ENCODE measurements around the gene EXT2. TPM values are rescaled to one million over a fixed set of nuclear protein-coding genes. Genes with fewer than 3 reads are reported as not detected.

The EXT2 gene
- total RNA-seq, 2 experiments from 2014 or later: 22.4 to 24.0 TPM

GRCh38 chr11:44104481-44105294 is 9.2 kb downstream of the EXT2 start:
- Mint-ChIP-seq H3K27ac (no peak overlapping the region), H3K9me3 (no peaks in the 10 kb centered on the region), H3K36me3 (peaks cover 10% of the 10 kb centered on the region), H3K4me3 (no peak overlapping the region), H3K4me1 (peaks cover 32% of the 10 kb centered on the region), H3K27me3 (no peaks in the 10 kb centered on the region)
- DNase-seq: no peak

- H3K27me3 Mint-ChIP-seq: no peaks in the 10 kb centered on the region
- no peak overlapping the region for H3K27ac Mint-ChIP-seq
- no peaks in the 10 kb centered on the region for H3K9me3 Mint-ChIP-seq
- no peak for DNase-seq
- H3K36me3 Mint-ChIP-seq: peaks cover 11% of the 10 kb centered on the region
- H3K4me3 Mint-ChIP-seq: no peak overlapping the region
- H3K4me1 Mint-ChIP-seq: peaks cover 23% of the 10 kb centered on the region
Observed at GRCh38 chr11:44108260-44108659, 12.8 kb downstream of the EXT2 start.

- no peaks in the 10 kb centered on the region for H3K9me3 Mint-ChIP-seq
- H3K4me3 Mint-ChIP-seq: no peak overlapping the region
Observed at GRCh38 chr11:44110231-44110679, 14.8 kb downstream of the EXT2 start.

GRCh38 chr11:44112091-44112821 is 16.8 kb downstream of the EXT2 start:
- Mint-ChIP-seq H3K4me1 (peaks cover 12% of the 10 kb centered on the region), H3K4me3 (no peak overlapping the region), H3K9me3 (no peaks in the 10 kb centered on the region), H3K27ac (no peak overlapping the region), H3K36me3 (peaks cover 20% of the 10 kb centered on the region), H3K27me3 (no peaks in the 10 kb centered on the region)
- no peak for DNase-seq

More at GRCh38 chr11:44110231-44110679, 14.8 kb downstream of the EXT2 start:
- Mint-ChIP-seq H3K4me1 (peaks cover 14% of the 10 kb centered on the region), H3K27me3 (no peaks in the 10 kb centered on the region), H3K27ac (no peak overlapping the region), H3K36me3 (peaks cover 12% of the 10 kb centered on the region)
- DNase-seq: peak; percentile 57

- Mint-ChIP-seq H3K4me1 (peaks cover 12% of the 10 kb centered on the region), H3K36me3 (peaks cover 24% of the 10 kb centered on the region), H3K4me3 (no peak overlapping the region), H3K27ac (no peak overlapping the region), H3K9me3 (no peaks in the 10 kb centered on the region), H3K27me3 (no peaks in the 10 kb centered on the region)
- DNase-seq: no peak
Observed at GRCh38 chr11:44113018-44113417, 17.5 kb downstream of the EXT2 start.

- peaks cover 24% of the 10 kb centered on the region for H3K36me3 Mint-ChIP-seq
- H3K4me1 Mint-ChIP-seq: peaks cover 12% of the 10 kb centered on the region
- H3K27ac Mint-ChIP-seq: no peak overlapping the region
- H3K27me3 Mint-ChIP-seq: no peaks in the 10 kb centered on the region
- H3K4me3 Mint-ChIP-seq: no peak overlapping the region
- no peak for DNase-seq
- H3K9me3 Mint-ChIP-seq: no peaks in the 10 kb centered on the region
Observed at GRCh38 chr11:44113572-44113971, 18.1 kb downstream of the EXT2 start.

- no peaks in the 10 kb centered on the region for H3K9me3 Mint-ChIP-seq
- DNase-seq: no peak
- no peak overlapping the region for H3K4me3 Mint-ChIP-seq
- no peak overlapping the region for H3K27ac Mint-ChIP-seq
- H3K36me3 Mint-ChIP-seq: peaks cover 23% of the 10 kb centered on the region
- H3K27me3 Mint-ChIP-seq: no peaks in the 10 kb centered on the region
- H3K4me1 Mint-ChIP-seq: peaks cover 7% of the 10 kb centered on the region
Observed at GRCh38 chr11:44116234-44116830, 20.9 kb downstream of the EXT2 start.

GRCh38 chr11:44120169-44120568 is 24.7 kb downstream of the EXT2 start:
- Mint-ChIP-seq H3K9me3 (no peaks in the 10 kb centered on the region), H3K27me3 (no peaks in the 10 kb centered on the region), H3K36me3 (peaks cover 20% of the 10 kb centered on the region), H3K4me3 (no peak overlapping the region), H3K4me1 (no peaks in the 10 kb centered on the region), H3K27ac (no peak overlapping the region)
- DNase-seq: no peak

- no peak for DNase-seq
- Mint-ChIP-seq H3K4me1 (no peaks in the 10 kb centered on the region), H3K27ac (no peak overlapping the region), H3K4me3 (no peak overlapping the region), H3K9me3 (no peaks in the 10 kb centered on the region), H3K36me3 (peaks cover 10% of the 10 kb centered on the region), H3K27me3 (no peaks in the 10 kb centered on the region)
Observed at GRCh38 chr11:44125598-44125997, 30.1 kb downstream of the EXT2 start.

GRCh38 chr11:44126304-44126703 is 30.8 kb downstream of the EXT2 start:
- H3K27ac Mint-ChIP-seq: no peak overlapping the region
- H3K9me3 Mint-ChIP-seq: no peaks in the 10 kb centered on the region
- no peak overlapping the region for H3K4me3 Mint-ChIP-seq
- H3K27me3 Mint-ChIP-seq: no peaks in the 10 kb centered on the region
- no peaks in the 10 kb centered on the region for H3K4me1 Mint-ChIP-seq
- no peak for DNase-seq
- peaks cover 10% of the 10 kb centered on the region for H3K36me3 Mint-ChIP-seq

- Mint-ChIP-seq H3K36me3 (peaks cover 10% of the 10 kb centered on the region), H3K27me3 (no peaks in the 10 kb centered on the region), H3K4me1 (no peaks in the 10 kb centered on the region), H3K27ac (no peak overlapping the region), H3K9me3 (no peaks in the 10 kb centered on the region), H3K4me3 (no peak overlapping the region)
- no peak for DNase-seq
Observed at GRCh38 chr11:44127130-44127529, 31.7 kb downstream of the EXT2 start.

- Mint-ChIP-seq H3K4me3 (no peak overlapping the region), H3K27me3 (no peaks in the 10 kb centered on the region), H3K9me3 (no peaks in the 10 kb centered on the region), H3K4me1 (no peaks in the 10 kb centered on the region), H3K27ac (no peak overlapping the region), H3K36me3 (peaks cover 8% of the 10 kb centered on the region)
- no peak for DNase-seq
Observed at GRCh38 chr11:44128729-44129128, 33.3 kb downstream of the EXT2 start.

GRCh38 chr11:44130751-44131150 is 35.3 kb downstream of the EXT2 start:
- H3K9me3 Mint-ChIP-seq: no peaks in the 10 kb centered on the region
- no peak for DNase-seq
- peaks cover 10% of the 10 kb centered on the region for H3K36me3 Mint-ChIP-seq
- no peaks in the 10 kb centered on the region for H3K4me1 Mint-ChIP-seq
- H3K4me3 Mint-ChIP-seq: no peak overlapping the region
- H3K27ac Mint-ChIP-seq: no peak overlapping the region
- no peaks in the 10 kb centered on the region for H3K27me3 Mint-ChIP-seq

GRCh38 chr11:44133335-44133946 is 38.0 kb downstream of the EXT2 start:
- H3K4me3 Mint-ChIP-seq: no peak overlapping the region
- H3K36me3 Mint-ChIP-seq: peaks cover 2% of the 10 kb centered on the region
- H3K9me3 Mint-ChIP-seq: no peaks in the 10 kb centered on the region
- H3K27ac Mint-ChIP-seq: no peak overlapping the region
- no peaks in the 10 kb centered on the region for H3K4me1 Mint-ChIP-seq
- H3K27me3 Mint-ChIP-seq: no peaks in the 10 kb centered on the region
- DNase-seq: no peak

GRCh38 chr11:44134625-44135024 is 39.1 kb downstream of the EXT2 start:
- Mint-ChIP-seq H3K27ac (no peak overlapping the region), H3K9me3 (no peaks in the 10 kb centered on the region), H3K27me3 (no peaks in the 10 kb centered on the region), H3K4me3 (no peak overlapping the region), H3K36me3 (peaks cover 3% of the 10 kb centered on the region), H3K4me1 (no peaks in the 10 kb centered on the region)
- no peak for DNase-seq
